H1 (cell line): ENCODE results near the gene GPS1. TPM values are rescaled to one million over a fixed set of nuclear protein-coding genes. Genes with fewer than 3 reads are reported as not detected.

ENCODE experiments used
- CTBP2 ChIP-seq: IDR thresholded peaks from 2 replicates; pipeline ENCODE4 v1.7.0; 2011; ENCODE audit warnings: borderline replicate concordance, mild to moderate bottlenecking, moderate library complexity, mixed read lengths, low read length; ENCODE audit not compliant: insufficient read depth, insufficient read length
- PHF8 ChIP-seq: fragments of 200-600 bp; sonication (generic); conservative IDR thresholded peaks from 2 replicates; pipeline ENCODE4 v1.7.1; 2012; ENCODE audit warnings: low read depth, mild to moderate bottlenecking, inconsistent platforms, low read length, moderate library complexity
- RXRA ChIP-seq: IDR thresholded peaks from 2 replicates; pipeline ENCODE4 v1.6.1; 2011; ENCODE audit warnings: low read depth, mild to moderate bottlenecking, low read length, moderate library complexity; ENCODE audit not compliant: insufficient read depth
- SIRT6 ChIP-seq: IDR thresholded peaks from one replicate; pipeline ENCODE4 v1.7.1; 2012; ENCODE audit warnings: low read length, inconsistent platforms
- SP4 ChIP-seq: IDR thresholded peaks from 2 replicates; pipeline ENCODE4 v1.6.1; 2012; ENCODE audit warnings: low read length, inconsistent platforms
- YY1 ChIP-seq: IDR thresholded peaks from 2 replicates; pipeline ENCODE4 v1.6.1; 2011; ENCODE audit warnings: low read depth, mild to moderate bottlenecking, low read length
- polyA plus RNA-seq, 7 experiments: library from polyadenylated mRNA; depleted of rRNA in 3 of 7; stranded (reverse) in 5 of 7; unstranded in 2 of 7; fragments of >200 nt in 5 of 7; fragments of 200-250 nt in 2 of 7; gene quantifications; 1 replicate in 5 of 7; 2 replicates in 1 of 7; 4 replicates in 1 of 7; pipeline versions ENCODE4 v1.2.1 to v1.2.3, GENCODE V29; 2011 to 2013; ENCODE audit warnings: missing spikeins in 2 of 7, mixed read lengths in 2 of 7
- total RNA-seq: library from RNA; stranded (reverse); fragmentation: NEBNext Ultra II Directional; extraction: Animal tissue kit (Norgen Biotek cat#: 25700); gene quantifications from 2 replicates; pipeline ENCODE4 v1.2.1, GENCODE V29; 2021
- TF ChIP-seq, protein P1 (sequence below): fragments of 300-600 bp; sonication (generic); IDR thresholded peaks from 2 replicates; pipeline ENCODE4 v1.7.1; 2012; ENCODE audit warnings: low read length, moderate library complexity, mild to moderate bottlenecking, inconsistent platforms; ENCODE audit not compliant: insufficient replicate concordance
- TF ChIP-seq, protein P2 (sequence below): IDR thresholded peaks from 2 replicates; pipeline ENCODE4 v1.6.1; 2011; ENCODE audit warnings: low read depth, mild to moderate bottlenecking, low read length; ENCODE audit not compliant: insufficient read depth

The GPS1 gene
- total and polyA plus RNA-seq, 2 of the 8 experiments (the other 6 are each of a cell fraction or from before 2014, with no cell fraction given): 153 to 277 TPM

DNA sequence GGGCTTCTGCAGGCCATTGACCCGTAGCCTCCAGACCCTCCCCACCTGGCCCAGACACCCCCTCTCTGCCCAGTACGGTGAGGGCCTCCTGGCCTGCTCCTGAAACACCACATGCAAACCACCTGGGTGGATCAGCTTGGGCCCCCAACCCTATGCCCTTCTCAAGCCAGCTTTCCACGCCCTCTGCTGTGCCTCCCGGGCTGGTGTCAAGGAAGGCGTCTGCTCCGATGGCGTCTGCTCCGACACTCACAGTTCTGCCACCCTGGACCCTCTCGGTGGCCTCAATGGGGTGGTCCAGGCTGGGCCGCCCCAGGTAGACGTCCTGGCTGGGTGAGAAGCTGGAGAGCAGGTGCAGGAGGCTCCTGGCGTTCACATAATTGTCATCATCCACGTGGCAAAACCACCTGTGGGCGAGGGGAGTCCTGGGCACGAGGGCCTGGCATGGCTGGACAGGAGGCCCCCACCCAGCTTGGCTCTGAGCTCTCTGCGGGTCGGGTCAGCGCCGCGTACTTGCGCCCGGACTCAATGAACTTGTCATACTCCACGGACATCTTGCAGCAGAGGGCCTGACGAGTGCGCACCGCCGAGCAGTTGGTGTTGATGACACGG, 1.4 kb upstream of the GPS1 start (continued):
- TF ChIP-seq, protein P1, sequence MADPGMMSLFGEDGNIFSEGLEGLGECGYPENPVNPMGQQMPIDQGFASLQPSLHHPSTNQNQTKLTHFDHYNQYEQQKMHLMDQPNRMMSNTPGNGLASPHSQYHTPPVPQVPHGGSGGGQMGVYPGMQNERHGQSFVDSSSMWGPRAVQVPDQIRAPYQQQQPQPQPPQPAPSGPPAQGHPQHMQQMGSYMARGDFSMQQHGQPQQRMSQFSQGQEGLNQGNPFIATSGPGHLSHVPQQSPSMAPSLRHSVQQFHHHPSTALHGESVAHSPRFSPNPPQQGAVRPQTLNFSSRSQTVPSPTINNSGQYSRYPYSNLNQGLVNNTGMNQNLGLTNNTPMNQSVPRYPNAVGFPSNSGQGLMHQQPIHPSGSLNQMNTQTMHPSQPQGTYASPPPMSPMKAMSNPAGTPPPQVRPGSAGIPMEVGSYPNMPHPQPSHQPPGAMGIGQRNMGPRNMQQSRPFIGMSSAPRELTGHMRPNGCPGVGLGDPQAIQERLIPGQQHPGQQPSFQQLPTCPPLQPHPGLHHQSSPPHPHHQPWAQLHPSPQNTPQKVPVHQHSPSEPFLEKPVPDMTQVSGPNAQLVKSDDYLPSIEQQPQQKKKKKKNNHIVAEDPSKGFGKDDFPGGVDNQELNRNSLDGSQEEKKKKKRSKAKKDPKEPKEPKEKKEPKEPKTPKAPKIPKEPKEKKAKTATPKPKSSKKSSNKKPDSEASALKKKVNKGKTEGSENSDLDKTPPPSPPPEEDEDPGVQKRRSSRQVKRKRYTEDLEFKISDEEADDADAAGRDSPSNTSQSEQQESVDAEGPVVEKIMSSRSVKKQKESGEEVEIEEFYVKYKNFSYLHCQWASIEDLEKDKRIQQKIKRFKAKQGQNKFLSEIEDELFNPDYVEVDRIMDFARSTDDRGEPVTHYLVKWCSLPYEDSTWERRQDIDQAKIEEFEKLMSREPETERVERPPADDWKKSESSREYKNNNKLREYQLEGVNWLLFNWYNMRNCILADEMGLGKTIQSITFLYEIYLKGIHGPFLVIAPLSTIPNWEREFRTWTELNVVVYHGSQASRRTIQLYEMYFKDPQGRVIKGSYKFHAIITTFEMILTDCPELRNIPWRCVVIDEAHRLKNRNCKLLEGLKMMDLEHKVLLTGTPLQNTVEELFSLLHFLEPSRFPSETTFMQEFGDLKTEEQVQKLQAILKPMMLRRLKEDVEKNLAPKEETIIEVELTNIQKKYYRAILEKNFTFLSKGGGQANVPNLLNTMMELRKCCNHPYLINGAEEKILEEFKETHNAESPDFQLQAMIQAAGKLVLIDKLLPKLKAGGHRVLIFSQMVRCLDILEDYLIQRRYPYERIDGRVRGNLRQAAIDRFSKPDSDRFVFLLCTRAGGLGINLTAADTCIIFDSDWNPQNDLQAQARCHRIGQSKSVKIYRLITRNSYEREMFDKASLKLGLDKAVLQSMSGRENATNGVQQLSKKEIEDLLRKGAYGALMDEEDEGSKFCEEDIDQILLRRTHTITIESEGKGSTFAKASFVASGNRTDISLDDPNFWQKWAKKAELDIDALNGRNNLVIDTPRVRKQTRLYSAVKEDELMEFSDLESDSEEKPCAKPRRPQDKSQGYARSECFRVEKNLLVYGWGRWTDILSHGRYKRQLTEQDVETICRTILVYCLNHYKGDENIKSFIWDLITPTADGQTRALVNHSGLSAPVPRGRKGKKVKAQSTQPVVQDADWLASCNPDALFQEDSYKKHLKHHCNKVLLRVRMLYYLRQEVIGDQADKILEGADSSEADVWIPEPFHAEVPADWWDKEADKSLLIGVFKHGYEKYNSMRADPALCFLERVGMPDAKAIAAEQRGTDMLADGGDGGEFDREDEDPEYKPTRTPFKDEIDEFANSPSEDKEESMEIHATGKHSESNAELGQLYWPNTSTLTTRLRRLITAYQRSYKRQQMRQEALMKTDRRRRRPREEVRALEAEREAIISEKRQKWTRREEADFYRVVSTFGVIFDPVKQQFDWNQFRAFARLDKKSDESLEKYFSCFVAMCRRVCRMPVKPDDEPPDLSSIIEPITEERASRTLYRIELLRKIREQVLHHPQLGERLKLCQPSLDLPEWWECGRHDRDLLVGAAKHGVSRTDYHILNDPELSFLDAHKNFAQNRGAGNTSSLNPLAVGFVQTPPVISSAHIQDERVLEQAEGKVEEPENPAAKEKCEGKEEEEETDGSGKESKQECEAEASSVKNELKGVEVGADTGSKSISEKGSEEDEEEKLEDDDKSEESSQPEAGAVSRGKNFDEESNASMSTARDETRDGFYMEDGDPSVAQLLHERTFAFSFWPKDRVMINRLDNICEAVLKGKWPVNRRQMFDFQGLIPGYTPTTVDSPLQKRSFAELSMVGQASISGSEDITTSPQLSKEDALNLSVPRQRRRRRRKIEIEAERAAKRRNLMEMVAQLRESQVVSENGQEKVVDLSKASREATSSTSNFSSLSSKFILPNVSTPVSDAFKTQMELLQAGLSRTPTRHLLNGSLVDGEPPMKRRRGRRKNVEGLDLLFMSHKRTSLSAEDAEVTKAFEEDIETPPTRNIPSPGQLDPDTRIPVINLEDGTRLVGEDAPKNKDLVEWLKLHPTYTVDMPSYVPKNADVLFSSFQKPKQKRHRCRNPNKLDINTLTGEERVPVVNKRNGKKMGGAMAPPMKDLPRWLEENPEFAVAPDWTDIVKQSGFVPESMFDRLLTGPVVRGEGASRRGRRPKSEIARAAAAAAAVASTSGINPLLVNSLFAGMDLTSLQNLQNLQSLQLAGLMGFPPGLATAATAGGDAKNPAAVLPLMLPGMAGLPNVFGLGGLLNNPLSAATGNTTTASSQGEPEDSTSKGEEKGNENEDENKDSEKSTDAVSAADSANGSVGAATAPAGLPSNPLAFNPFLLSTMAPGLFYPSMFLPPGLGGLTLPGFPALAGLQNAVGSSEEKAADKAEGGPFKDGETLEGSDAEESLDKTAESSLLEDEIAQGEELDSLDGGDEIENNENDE: no peak
- TF ChIP-seq, protein P2, sequence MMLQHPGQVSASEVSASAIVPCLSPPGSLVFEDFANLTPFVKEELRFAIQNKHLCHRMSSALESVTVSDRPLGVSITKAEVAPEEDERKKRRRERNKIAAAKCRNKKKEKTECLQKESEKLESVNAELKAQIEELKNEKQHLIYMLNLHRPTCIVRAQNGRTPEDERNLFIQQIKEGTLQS: no peak
- no peak for TF ChIP-seq YY1
- TF ChIP-seq PHF8: no peak
- TF ChIP-seq CTBP2: no peak
- TF ChIP-seq SP4: no peak
- no peak for TF ChIP-seq SIRT6
- no peak for TF ChIP-seq RXRA
